ENCODE data around the gene GJD3.
"Not testable (repeated sequence)": the region's sequence is repeated elsewhere in the genome, so short reads cannot be mapped to it uniquely, and the experiment has no call there.

The GJD3 gene

DNA sequence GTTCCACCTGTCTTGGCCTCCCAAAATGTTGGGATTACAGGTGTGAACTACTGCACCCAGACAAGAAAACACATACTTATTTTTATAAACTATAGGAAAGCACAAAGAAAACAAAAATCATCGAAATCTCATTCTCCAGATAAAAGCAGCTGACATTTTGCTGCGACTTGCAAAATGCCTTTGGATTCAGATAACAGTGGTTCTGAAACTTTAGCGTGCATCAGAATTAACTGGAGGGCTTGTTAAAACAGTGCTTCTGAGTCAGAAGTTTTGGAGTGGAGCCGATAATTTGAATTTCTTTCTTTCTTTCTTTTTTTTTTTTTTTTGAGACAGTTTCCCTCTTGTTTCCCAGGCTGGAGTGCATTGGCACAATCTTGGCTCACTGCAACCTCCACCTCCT, 17.7 kb upstream of the GJD3 start:
- TF ChIP-seq, protein P1, sequence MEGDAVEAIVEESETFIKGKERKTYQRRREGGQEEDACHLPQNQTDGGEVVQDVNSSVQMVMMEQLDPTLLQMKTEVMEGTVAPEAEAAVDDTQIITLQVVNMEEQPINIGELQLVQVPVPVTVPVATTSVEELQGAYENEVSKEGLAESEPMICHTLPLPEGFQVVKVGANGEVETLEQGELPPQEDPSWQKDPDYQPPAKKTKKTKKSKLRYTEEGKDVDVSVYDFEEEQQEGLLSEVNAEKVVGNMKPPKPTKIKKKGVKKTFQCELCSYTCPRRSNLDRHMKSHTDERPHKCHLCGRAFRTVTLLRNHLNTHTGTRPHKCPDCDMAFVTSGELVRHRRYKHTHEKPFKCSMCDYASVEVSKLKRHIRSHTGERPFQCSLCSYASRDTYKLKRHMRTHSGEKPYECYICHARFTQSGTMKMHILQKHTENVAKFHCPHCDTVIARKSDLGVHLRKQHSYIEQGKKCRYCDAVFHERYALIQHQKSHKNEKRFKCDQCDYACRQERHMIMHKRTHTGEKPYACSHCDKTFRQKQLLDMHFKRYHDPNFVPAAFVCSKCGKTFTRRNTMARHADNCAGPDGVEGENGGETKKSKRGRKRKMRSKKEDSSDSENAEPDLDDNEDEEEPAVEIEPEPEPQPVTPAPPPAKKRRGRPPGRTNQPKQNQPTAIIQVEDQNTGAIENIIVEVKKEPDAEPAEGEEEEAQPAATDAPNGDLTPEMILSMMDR (conservative IDR thresholded peaks at IDR 0.05; ENCODE audit: low read length): no peak
- no peak for TF ChIP-seq EZH2phosphoT487 (IDR thresholded peaks at IDR 0.05; ENCODE audit: borderline replicate concordance)
- no peaks in the 10 kb centered on the region for H3K9me2 ChIP-seq (replicated peaks; ENCODE audit: low read depth, low read length)
- H3K9me3 ChIP-seq (ENCODE audit: insufficient read depth, low read depth, low read length): no peaks in the 10 kb centered on the region
- H3F3A ChIP-seq (ENCODE audit: low read depth): peaks cover 5% of the 10 kb centered on the region; the same call in 1 of the 2 replicates
- no peak overlapping the region for H3K4me2 ChIP-seq (ENCODE audit: low read depth, low read length, poor library complexity, severe bottlenecking)
- no peaks in the 10 kb centered on the region for H3K79me2 ChIP-seq (ENCODE audit: insufficient read depth, low read length)
- H3K4me3 ChIP-seq (ENCODE audit: low read length, poor library complexity, severe bottlenecking): no peak overlapping the region
- H3K4me1 ChIP-seq (ENCODE audit: insufficient read depth, low read length, poor library complexity, severe bottlenecking): no peaks in the 10 kb centered on the region
- H3K27me3 ChIP-seq (ENCODE audit: insufficient read depth, low read length, poor library complexity, severe bottlenecking): no peaks in the 10 kb centered on the region
- no peaks in the 10 kb centered on the region for H4K20me1 ChIP-seq (ENCODE audit: insufficient read depth, low read length, poor library complexity, severe bottlenecking)
- no peak overlapping the region for H2AFZ ChIP-seq (ENCODE audit: low read length)
- no peak overlapping the region for H3K9ac ChIP-seq (ENCODE audit: low read depth, low read length, poor library complexity, severe bottlenecking)
- H3K36me3 ChIP-seq (ENCODE audit: insufficient read depth, low read length): peaks cover 9% of the 10 kb centered on the region; the same call in 1 of the 2 replicates

DNA sequence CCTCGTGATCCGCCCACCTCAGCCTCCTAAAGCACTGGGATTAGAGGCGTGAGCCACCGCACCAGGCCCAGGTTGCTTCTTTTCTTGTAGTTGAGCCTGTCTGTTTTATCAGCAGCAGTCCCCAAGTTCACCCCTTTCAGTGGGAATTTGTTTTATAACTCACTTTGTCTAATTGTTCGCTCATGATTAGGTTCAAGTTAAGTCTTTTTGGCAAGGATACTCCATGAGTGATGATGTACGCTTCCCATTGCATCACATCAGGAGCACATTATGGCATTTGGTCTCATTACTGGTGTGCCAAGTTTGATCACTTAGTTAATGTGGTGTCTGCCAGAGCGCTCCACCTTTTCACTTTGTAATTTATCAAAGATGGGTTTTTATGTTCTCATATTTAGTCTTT, 14.4 kb upstream of the GJD3 start:
- no peaks in the 10 kb centered on the region for H4K20me1 ChIP-seq (ENCODE audit: insufficient read depth, low read length, poor library complexity, severe bottlenecking)
- no peak overlapping the region for H3K4me3 ChIP-seq (ENCODE audit: low read length, poor library complexity, severe bottlenecking)
- no peak overlapping the region for H3K4me2 ChIP-seq (ENCODE audit: low read depth, low read length, poor library complexity, severe bottlenecking)
- no peaks in the 10 kb centered on the region for H3K79me2 ChIP-seq (ENCODE audit: insufficient read depth, low read length)
- H3F3A ChIP-seq (ENCODE audit: low read depth): no peaks in the 10 kb centered on the region
- H3K4me1 ChIP-seq (ENCODE audit: insufficient read depth, low read length, poor library complexity, severe bottlenecking): no peaks in the 10 kb centered on the region
- H3K9ac ChIP-seq (ENCODE audit: low read depth, low read length, poor library complexity, severe bottlenecking): no peak overlapping the region
- H3K27me3 ChIP-seq (ENCODE audit: insufficient read depth, low read length, poor library complexity, severe bottlenecking): no peaks in the 10 kb centered on the region
- no peaks in the 10 kb centered on the region for H3K9me2 ChIP-seq (replicated peaks; ENCODE audit: low read depth, low read length)
- no peak overlapping the region for H2AFZ ChIP-seq (ENCODE audit: low read length)
- TF ChIP-seq, protein P1 (conservative IDR thresholded peaks at IDR 0.05; ENCODE audit: low read length): no peak
- TF ChIP-seq EZH2phosphoT487 (IDR thresholded peaks at IDR 0.05; ENCODE audit: borderline replicate concordance): no peak
- no peaks in the 10 kb centered on the region for H3K36me3 ChIP-seq (ENCODE audit: insufficient read depth, low read length)
- no peaks in the 10 kb centered on the region for H3K9me3 ChIP-seq (ENCODE audit: insufficient read depth, low read depth, low read length)

- H4K20me1 ChIP-seq (ENCODE audit: insufficient read depth, low read length, poor library complexity, severe bottlenecking): no peaks in the 10 kb centered on the region
- no peak overlapping the region for H3K4me2 ChIP-seq (ENCODE audit: low read depth, low read length, poor library complexity, severe bottlenecking)
- TF ChIP-seq, protein P1 (conservative IDR thresholded peaks at IDR 0.05; ENCODE audit: low read length): no peak
- no peak for TF ChIP-seq EZH2phosphoT487 (IDR thresholded peaks at IDR 0.05; ENCODE audit: borderline replicate concordance)
- peaks cover 4% of the 10 kb centered on the region for H3K4me1 ChIP-seq (ENCODE audit: insufficient read depth, low read length, poor library complexity, severe bottlenecking)
- no peak overlapping the region for H3K4me3 ChIP-seq (ENCODE audit: low read length, poor library complexity, severe bottlenecking)
- no peaks in the 10 kb centered on the region for H3K9me2 ChIP-seq (replicated peaks; ENCODE audit: low read depth, low read length)
- H3K79me2 ChIP-seq (ENCODE audit: insufficient read depth, low read length): no peaks in the 10 kb centered on the region
- H3F3A ChIP-seq (ENCODE audit: low read depth): no peaks in the 10 kb centered on the region
- no peaks in the 10 kb centered on the region for H3K9me3 ChIP-seq (ENCODE audit: insufficient read depth, low read depth, low read length)
- no peaks in the 10 kb centered on the region for H3K27me3 ChIP-seq (ENCODE audit: insufficient read depth, low read length, poor library complexity, severe bottlenecking)
- no peak overlapping the region for H2AFZ ChIP-seq (ENCODE audit: low read length)
- H3K9ac ChIP-seq (ENCODE audit: low read depth, low read length, poor library complexity, severe bottlenecking): no peak overlapping the region
- no peaks in the 10 kb centered on the region for H3K36me3 ChIP-seq (ENCODE audit: insufficient read depth, low read length)
These were observed 13.3 kb upstream of the GJD3 start for GRCh38 chr17:40377832-40378231.

- H4K20me1 ChIP-seq (ENCODE audit: insufficient read depth, low read length, poor library complexity, severe bottlenecking); H2AFZ ChIP-seq (ENCODE audit: low read length); H3K4me2 ChIP-seq (ENCODE audit: low read depth, low read length, poor library complexity, severe bottlenecking); H3K9me2 ChIP-seq (replicated peaks; ENCODE audit: low read depth, low read length); H3K79me2 ChIP-seq (ENCODE audit: insufficient read depth, low read length); H3K36me3 ChIP-seq (ENCODE audit: insufficient read depth, low read length); H3K27me3 ChIP-seq (ENCODE audit: insufficient read depth, low read length, poor library complexity, severe bottlenecking); H3F3A ChIP-seq (ENCODE audit: low read depth); H3K9ac ChIP-seq (ENCODE audit: low read depth, low read length, poor library complexity, severe bottlenecking); H3K9me3 ChIP-seq (ENCODE audit: insufficient read depth, low read depth, low read length); H3K4me3 ChIP-seq (ENCODE audit: low read length, poor library complexity, severe bottlenecking): not testable (repeated sequence)
- H3K4me1 ChIP-seq (ENCODE audit: insufficient read depth, low read length, poor library complexity, severe bottlenecking): peaks cover 14% of the 10 kb centered on the region
These were observed 12.0 kb upstream of the GJD3 start for GRCh38 chr17:40376541-40376940.

- not testable (repeated sequence) for H2AFZ ChIP-seq (ENCODE audit: low read length); H3K79me2 ChIP-seq (ENCODE audit: insufficient read depth, low read length); H3K9me3 ChIP-seq (ENCODE audit: insufficient read depth, low read depth, low read length)
These were observed 11.2 kb upstream of the GJD3 start for GRCh38 chr17:40375786-40376185.

More at GRCh38 chr17:40375786-40376185, 11.2 kb upstream of the GJD3 start:
- peaks cover 16% of the 10 kb centered on the region for H3K4me1 ChIP-seq (ENCODE audit: insufficient read depth, low read length, poor library complexity, severe bottlenecking)
- H3F3A ChIP-seq (ENCODE audit: low read depth); H4K20me1 ChIP-seq (ENCODE audit: insufficient read depth, low read length, poor library complexity, severe bottlenecking); H3K4me2 ChIP-seq (ENCODE audit: low read depth, low read length, poor library complexity, severe bottlenecking); H3K27me3 ChIP-seq (ENCODE audit: insufficient read depth, low read length, poor library complexity, severe bottlenecking); H3K4me3 ChIP-seq (ENCODE audit: low read length, poor library complexity, severe bottlenecking); H3K9ac ChIP-seq (ENCODE audit: low read depth, low read length, poor library complexity, severe bottlenecking); H3K9me2 ChIP-seq (replicated peaks; ENCODE audit: low read depth, low read length); H3K36me3 ChIP-seq (ENCODE audit: insufficient read depth, low read length): not testable (repeated sequence)
